GM15510 (cell line): ENCODE results near the gene GPLD1.

Experiments used
- POLR2A ChIP-seq: IDR thresholded peaks from 3 replicates; pipeline ENCODE4 v1.6.1; 2011; ENCODE audit warnings: borderline replicate concordance; ENCODE audit not compliant: insufficient read length; ENCODE audit errors: extremely low read depth

Gene GPLD1

DNA sequence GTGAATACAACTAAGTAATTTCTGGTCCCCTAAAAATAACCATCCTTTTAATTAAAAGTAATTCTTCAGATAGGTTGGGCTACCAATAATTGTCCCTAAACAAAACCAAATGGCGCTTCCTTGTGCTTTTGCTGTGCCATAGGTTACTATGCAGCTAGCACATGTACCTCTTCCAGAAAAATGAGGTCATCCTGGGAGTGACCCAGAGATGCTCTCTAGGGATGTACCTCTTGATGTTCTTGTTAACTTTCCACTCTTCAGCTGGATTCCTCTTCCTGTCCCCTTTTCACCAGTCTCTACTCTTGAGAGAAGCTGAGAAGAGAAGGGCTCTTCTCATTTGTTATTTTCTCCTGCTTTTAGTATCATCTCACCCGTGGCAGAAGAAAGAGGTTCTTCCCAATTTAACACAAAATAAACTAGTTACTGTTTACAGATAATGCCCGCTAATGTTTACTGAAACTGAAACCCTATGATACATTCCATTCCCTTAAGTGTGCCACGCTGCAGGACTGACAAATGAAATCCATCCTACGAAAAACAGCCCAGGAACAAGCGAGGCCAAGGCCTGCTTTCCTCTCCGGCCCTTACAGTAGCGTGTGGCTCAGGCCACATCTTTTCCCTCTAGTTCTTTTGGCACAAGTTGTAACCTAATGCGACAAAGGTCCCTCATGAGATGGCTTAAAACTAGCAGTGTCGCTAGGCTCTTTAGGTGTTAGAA, 62.5 kb downstream of the GPLD1 start:
- no peak for TF ChIP-seq POLR2A

DNA sequence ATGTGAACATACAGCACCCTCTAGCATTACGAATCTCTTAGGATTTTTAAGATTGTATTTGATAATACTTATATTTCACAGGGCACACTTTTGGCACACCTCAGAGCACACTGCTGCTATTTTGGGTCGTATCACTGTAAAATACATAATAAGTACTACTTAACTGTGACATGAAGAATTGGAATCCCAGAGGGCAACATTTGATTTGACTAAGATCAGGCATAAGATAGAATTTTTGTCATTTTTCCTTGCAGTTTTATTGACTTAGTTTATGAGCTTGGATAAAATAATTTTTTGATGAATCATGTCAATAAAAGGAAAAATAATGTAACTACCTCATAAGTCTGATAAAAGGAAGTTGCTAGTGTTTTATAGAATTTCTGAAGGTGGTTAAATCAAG, 64.3 kb downstream of the GPLD1 start:
- no peak for TF ChIP-seq POLR2A

GRCh38 chr6:24419526-24419925, 69.9 kb downstream of the GPLD1 start:
- TF ChIP-seq POLR2A, result no peak

DNA sequence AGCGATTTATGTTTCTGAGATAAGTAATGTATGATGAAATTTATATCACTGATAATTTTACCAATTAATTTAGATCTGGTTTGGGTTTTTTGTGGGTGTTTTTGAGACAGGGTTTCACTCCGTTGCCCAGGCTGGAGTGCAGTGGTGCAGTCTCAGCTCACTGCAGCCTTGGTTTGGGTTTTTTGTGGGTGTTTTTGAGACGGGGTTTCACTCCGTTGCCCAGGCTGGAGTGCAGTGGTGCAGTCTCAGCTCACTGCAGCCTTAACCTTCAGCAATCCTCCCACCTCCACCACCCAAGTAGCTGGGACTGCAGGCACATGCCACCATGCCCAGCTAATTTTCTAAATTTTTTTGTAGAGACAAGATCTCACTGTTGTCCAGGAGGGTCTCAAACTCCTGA, 73.6 kb downstream of the GPLD1 start:
- TF ChIP-seq POLR2A, result no peak

DNA sequence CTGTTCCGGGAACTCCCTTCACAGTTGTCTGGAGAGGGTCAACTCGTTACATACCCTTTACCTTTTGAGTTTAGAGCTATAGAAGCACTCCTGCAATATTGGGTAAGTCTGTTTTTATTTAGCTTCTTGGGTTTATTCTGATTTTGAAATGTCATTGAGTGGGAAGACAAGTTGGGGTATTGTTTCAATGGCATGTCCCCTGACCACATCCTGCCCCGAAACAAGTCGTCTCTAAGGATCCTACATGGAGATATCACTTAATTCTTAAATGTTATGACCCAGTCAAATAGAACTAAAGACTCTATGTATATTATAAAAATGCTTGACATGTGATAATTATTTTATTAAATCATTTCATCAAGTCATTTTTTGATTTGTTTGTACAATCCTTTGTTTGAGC, 77.1 kb downstream of the GPLD1 start:
- no peak for TF ChIP-seq POLR2A

DNA sequence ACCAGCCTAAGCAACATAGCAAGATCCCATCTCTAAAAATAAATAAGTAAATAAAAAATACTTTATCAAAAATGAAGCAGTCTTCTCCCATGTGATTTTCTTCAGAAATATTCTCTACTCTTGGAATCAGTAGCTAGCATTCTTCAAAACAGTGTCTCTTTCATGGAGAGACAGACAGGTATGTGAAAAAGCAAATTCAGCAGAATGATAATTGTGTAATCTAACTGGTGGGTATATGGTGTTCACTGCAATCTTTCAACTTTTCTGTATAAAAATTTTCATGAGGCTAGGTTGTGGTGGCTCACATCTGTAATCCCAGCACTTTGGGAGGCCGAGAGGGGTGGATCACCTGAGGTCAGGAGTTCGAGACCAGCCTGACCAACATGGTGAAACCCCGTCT, 78.8 kb downstream of the GPLD1 start:
- TF ChIP-seq POLR2A, result no peak

GRCh38 chr6:24408719-24409410, 80.5 kb downstream of the GPLD1 start:
- no peak for TF ChIP-seq POLR2A

- TF ChIP-seq POLR2A, result no peak
Measured at GRCh38 chr6:24405262-24405661, 84.1 kb downstream of the GPLD1 start.

- TF ChIP-seq POLR2A, result no peak
Measured at GRCh38 chr6:24403501-24403824, 85.9 kb downstream of the GPLD1 start.

DNA sequence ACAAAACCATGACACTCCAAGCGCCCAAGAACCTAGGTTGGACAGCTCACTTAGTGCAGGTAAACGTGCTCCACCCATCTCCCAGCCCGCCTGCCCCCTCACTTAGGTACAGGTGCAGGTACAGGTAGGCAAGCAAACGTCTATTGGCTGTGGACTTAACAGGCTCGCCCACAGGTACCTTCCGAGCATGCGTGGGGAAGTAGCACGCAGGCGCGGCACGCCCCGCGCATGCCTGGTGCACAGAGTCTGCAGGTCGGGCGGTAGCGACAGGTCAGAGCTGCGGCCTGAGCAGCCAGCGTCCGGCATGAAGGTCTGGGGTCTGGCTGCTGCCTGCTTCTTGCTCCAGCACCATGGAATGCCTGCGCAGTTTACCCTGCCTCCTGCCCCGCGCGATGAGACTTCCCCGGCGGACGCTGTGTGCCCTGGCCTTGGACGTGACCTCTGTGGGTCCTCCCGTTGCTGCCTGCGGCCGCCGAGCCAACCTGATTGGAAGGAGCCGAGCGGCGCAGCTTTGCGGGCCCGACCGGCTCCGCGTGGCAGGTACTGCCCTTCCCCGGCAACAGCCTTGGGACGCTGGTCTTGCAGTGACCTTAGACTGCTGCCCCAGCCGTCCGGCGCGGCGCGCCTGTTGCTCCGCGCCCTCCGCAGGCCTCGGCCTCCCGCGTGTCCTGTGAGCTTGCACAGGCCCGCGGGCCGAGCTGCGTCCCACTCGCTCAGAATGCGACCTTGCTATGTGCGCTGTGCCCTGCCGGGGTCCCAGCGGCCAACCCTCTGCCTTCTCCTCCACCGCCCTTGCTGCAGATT, 86.5 kb downstream of the GPLD1 start, which contains the start of gene MRS2:
MRS2 (plus strand) TSS at position 240 of the 804 bp plus-strand sequence; CDS start at position 351, 111 bp downstream.
- peak; percentile 94 for TF ChIP-seq POLR2A

GRCh38 chr6:24401458-24401857, 87.9 kb downstream of the GPLD1 start:
- TF ChIP-seq POLR2A, result no peak

DNA sequence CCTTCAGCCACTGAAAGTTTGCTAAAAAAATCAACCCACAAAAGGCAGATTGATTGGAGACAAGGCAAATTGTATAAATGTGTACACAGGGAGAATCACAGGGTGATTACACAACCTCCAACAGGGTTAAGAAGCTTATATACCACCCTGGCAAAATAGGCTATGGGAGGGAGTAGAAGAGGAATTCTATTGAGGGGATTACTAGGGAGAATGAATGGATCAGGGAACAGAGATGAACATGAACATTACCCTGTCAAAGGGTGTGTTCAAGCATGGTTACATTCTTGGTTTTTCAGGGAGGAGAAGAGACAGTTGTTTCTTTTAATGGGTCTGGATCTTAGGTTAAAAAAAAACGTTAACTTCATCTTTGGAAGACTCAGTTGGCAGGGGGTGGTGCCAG, 91.7 kb downstream of the GPLD1 start:
- TF ChIP-seq POLR2A, result no peak

- no peak for TF ChIP-seq POLR2A
Measured at GRCh38 chr6:24396824-24397223, 92.6 kb downstream of the GPLD1 start.

DNA sequence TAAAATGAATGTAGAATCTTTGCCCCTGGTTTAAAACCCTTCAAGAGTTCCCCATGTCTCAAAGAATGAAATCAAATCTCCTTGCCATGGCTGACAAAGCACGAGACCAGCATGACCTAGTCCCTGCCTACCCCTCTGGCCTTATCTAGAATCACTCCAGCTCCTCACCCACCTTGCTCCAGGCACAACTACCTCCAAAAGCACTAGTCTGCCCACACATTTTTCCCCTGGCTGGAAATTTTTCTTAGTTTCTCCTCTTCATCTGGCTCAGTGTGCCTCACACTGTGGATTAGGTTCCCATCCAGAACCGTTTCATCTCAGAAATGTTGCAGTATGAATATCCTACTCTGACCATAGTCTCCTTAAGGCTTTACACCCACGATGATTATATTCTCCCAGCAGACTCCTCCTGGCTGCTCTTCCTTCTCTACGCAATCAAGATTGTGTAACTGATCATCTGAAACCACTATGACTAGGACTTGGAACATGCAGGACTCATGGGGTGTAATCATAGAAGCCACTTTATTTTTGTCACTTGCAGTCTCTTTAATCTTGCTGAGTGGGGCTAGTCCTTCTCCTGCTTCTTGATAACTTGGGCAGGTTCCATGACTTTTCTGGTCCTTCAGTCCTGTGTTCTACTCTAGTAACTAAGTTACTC, 94.5 kb downstream of the GPLD1 start:
- TF ChIP-seq POLR2A, result no peak
